HEK293 (cell line): ENCODE results near the gene WDR64.

Experiments
- ZIC2 ChIP-seq: fragments of 450-650 bp; formaldehyde crosslinking; IDR thresholded peaks from 2 replicates; pipeline ENCODE4 v1.5.1; 2016; ENCODE audit warnings: missing biosample characterization, missing genetic modification characterization
- ZNF292 ChIP-seq: fragments of 450-650 bp; formaldehyde crosslinking; IDR thresholded peaks from 2 replicates; pipeline ENCODE4 v1.5.1; 2016; ENCODE audit warnings: low read depth, missing biosample characterization, missing genetic modification characterization, borderline replicate concordance
- ZNF707 ChIP-seq: fragments of 450-650 bp; formaldehyde crosslinking; IDR thresholded peaks from 2 replicates; pipeline ENCODE4 v1.5.1; 2016; ENCODE audit warnings: missing biosample characterization, missing genetic modification characterization

GRCh38 chr1:241772932-241773500 lies 120.9 kb downstream of the WDR64 start:
- TF ChIP-seq ZNF292 (tag by site-specific recombination) (no peak), ZNF707 (no peak), ZIC2 (tag by site-specific recombination) (no peak)
